ENCODE measurements around the gene PIH1D2. TPM values are rescaled to one million over a fixed set of nuclear protein-coding genes. Genes with fewer than 3 reads are reported as not detected.
"Not testable (repeated sequence)": the region's sequence is repeated elsewhere in the genome, so short reads cannot be mapped to it uniquely, and the experiment has no call there.

PIH1D2 gene
- total RNA-seq, 1 experiment from 2014 or later, result 1.7 TPM

DNA sequence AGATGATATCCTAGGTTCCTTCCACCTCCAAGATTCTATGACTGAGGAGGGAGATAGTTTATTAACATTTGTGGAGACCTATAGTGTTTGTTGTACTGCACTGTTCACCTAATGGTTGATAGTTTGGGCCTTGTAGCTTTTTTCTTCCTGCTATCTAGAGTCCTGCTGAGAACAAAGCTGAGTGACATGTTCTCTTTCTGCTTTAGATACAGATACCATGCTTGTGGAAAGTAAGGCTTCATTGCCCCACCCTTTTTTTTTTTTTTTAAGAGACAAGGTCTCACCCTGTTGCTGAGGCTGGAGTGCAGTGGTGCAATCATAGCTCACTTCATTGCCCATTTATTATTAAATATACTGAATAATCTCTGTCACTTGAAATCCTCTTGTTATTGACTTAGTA lies 36.3 kb downstream of the PIH1D2 start:
- Histone ChIP-seq H3K36me3 (ENCODE audit: low read depth, low read length) (peaks cover 56% of the 10 kb centered on the region), H3K27me3 (ENCODE audit: low read length) (no peaks in the 10 kb centered on the region), H3K9ac (ENCODE audit: low read length) (no peak overlapping the region), H3K4me2 (ENCODE audit: low read length) (no peak overlapping the region), H4K20me1 (ENCODE audit: low read length) (no peaks in the 10 kb centered on the region), H2AFZ (ENCODE audit: low read length) (no peak overlapping the region), H3K27ac (ENCODE audit: low read length) (no peak overlapping the region), H3K4me3 (ENCODE audit: low read length) (no peak overlapping the region), H3K9me3 (ENCODE audit: low read length) (no peaks in the 10 kb centered on the region), H3K9me2 (replicated peaks; ENCODE audit: low read length) (no peaks in the 10 kb centered on the region), H3K79me2 (ENCODE audit: low read length) (no peaks in the 10 kb centered on the region), H3F3A (ENCODE audit: low read length, unreplicated experiment) (peaks cover 6% of the 10 kb centered on the region), H3K4me1 (ENCODE audit: insufficient read depth, low read length) (peaks cover 7% of the 10 kb centered on the region)
- no TSS peak for BruUV-seq (replicated peaks)
- no peak for ATAC-seq
- ChIA-PET CTCF (no interaction called here), POLR2A (ENCODE audit: unreplicated experiment) (no interaction called here)
- no peak for DNase-seq
- TF ChIP-seq EZH2 (IDR thresholded peaks at IDR 0.05; ENCODE audit: low read length, unreplicated experiment) (no peak), EZH2phosphoT487 (IDR thresholded peaks at IDR 0.05; ENCODE audit: borderline replicate concordance, low read length) (no peak)
- TF ChIP-seq, protein P1, sequence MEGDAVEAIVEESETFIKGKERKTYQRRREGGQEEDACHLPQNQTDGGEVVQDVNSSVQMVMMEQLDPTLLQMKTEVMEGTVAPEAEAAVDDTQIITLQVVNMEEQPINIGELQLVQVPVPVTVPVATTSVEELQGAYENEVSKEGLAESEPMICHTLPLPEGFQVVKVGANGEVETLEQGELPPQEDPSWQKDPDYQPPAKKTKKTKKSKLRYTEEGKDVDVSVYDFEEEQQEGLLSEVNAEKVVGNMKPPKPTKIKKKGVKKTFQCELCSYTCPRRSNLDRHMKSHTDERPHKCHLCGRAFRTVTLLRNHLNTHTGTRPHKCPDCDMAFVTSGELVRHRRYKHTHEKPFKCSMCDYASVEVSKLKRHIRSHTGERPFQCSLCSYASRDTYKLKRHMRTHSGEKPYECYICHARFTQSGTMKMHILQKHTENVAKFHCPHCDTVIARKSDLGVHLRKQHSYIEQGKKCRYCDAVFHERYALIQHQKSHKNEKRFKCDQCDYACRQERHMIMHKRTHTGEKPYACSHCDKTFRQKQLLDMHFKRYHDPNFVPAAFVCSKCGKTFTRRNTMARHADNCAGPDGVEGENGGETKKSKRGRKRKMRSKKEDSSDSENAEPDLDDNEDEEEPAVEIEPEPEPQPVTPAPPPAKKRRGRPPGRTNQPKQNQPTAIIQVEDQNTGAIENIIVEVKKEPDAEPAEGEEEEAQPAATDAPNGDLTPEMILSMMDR (conservative IDR thresholded peaks at IDR 0.05; ENCODE audit: low read depth, low read length), result no peak
- intact Hi-C loops (cut with micrococcal nuclease), result no loop called here

DNA sequence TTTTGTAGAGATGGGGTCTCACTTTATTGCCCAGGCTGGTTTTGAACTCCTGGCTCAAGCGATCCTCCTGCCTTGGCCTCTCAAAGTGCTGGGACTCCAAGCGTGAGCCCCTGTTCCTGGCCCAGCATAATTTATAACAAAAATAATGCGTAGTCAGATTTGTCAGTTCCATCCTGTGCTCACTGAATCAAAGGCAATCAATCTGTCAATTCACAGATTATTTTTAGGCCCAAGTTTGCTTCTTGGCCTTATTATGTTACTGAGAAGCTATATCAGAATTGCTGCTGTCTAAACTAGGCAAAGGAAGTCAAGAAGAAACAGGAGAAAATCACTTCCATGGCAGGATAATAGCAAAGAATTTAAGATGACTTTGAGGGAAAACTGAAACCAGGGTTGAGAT lies 39.9 kb downstream of the PIH1D2 start:
- DNase-seq (no peak), ATAC-seq (no peak)
- TF ChIP-seq, protein P1 (conservative IDR thresholded peaks at IDR 0.05; ENCODE audit: low read depth, low read length), result no peak
- TF ChIP-seq EZH2phosphoT487 (IDR thresholded peaks at IDR 0.05; ENCODE audit: borderline replicate concordance, low read length) (no peak), EZH2 (IDR thresholded peaks at IDR 0.05; ENCODE audit: low read length, unreplicated experiment) (no peak)
- ChIA-PET POLR2A (ENCODE audit: unreplicated experiment) (no interaction called here), CTCF (no interaction called here)
- no peak overlapping the region for H3K4me2 ChIP-seq (ENCODE audit: low read length)
- intact Hi-C loops (cut with micrococcal nuclease), result no loop called here
- H3K9ac ChIP-seq (ENCODE audit: low read length), result no peak overlapping the region
- H3K4me3 ChIP-seq (ENCODE audit: low read length), result no peak overlapping the region
- no peak overlapping the region for H3K27ac ChIP-seq (ENCODE audit: low read length)
- peaks cover 4% of the 10 kb centered on the region; the same call in 1 of the 2 replicates for H3K79me2 ChIP-seq (ENCODE audit: low read length)
- H3K27me3 ChIP-seq (ENCODE audit: low read length), result no peaks in the 10 kb centered on the region
- no peaks in the 10 kb centered on the region for H3K9me2 ChIP-seq (replicated peaks; ENCODE audit: low read length)
- peaks cover 56% of the 10 kb centered on the region for H3K36me3 ChIP-seq (ENCODE audit: low read depth, low read length)
- no peak overlapping the region for H2AFZ ChIP-seq (ENCODE audit: low read length)
- H3K4me1 ChIP-seq (ENCODE audit: insufficient read depth, low read length), result no peaks in the 10 kb centered on the region
- H3F3A ChIP-seq (ENCODE audit: low read length, unreplicated experiment), result no peaks in the 10 kb centered on the region
- H4K20me1 ChIP-seq (ENCODE audit: low read length), result no peaks in the 10 kb centered on the region
- BruUV-seq (replicated peaks), result no TSS peak
- H3K9me3 ChIP-seq (ENCODE audit: low read length), result no peaks in the 10 kb centered on the region

DNA sequence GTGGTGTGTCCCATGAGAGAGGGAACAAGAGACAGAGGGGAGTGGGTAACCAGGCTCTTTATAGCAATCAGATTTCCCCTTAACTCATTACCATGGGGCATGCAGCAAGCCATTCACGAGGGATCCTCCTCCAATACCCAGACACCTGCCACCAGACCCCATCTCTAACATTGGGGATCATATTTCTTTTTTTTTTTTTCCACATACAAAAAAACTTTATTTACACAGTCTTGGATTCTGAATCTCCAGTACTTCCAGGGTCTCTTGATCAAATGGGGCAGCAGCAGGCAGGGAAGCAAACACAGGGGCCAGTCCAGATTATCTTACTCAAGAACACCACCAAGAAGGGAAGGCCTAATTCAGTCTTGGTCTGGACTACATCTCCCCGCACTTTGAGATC lies 44.4 kb downstream of the PIH1D2 start:
- Histone ChIP-seq H3F3A (ENCODE audit: low read length, unreplicated experiment) (no peaks in the 10 kb centered on the region), H3K4me2 (ENCODE audit: low read length) (no peak overlapping the region), H4K20me1 (ENCODE audit: low read length) (no peaks in the 10 kb centered on the region), H3K27ac (ENCODE audit: low read length) (no peak overlapping the region), H3K9me2 (replicated peaks; ENCODE audit: low read length) (no peaks in the 10 kb centered on the region), H3K36me3 (ENCODE audit: low read depth, low read length) (peaks cover 41% of the 10 kb centered on the region), H3K4me1 (ENCODE audit: insufficient read depth, low read length) (peaks cover 2% of the 10 kb centered on the region; the same call in 1 of the 2 replicates), H3K9ac (ENCODE audit: low read length) (no peak overlapping the region), H2AFZ (ENCODE audit: low read length) (no peak overlapping the region), H3K79me2 (ENCODE audit: low read length) (peaks cover 24% of the 10 kb centered on the region), H3K9me3 (ENCODE audit: low read length) (no peaks in the 10 kb centered on the region), H3K27me3 (ENCODE audit: low read length) (no peaks in the 10 kb centered on the region), H3K4me3 (ENCODE audit: low read length) (no peak overlapping the region)
- intact Hi-C loops (cut with micrococcal nuclease), result no loop called here
- CTCF ChIA-PET, result no interaction called here
- TF ChIP-seq, protein P1 (conservative IDR thresholded peaks at IDR 0.05; ENCODE audit: low read depth, low read length), result no peak
- no peak for TF ChIP-seq EZH2 (IDR thresholded peaks at IDR 0.05; ENCODE audit: low read length, unreplicated experiment)
- no peak for ATAC-seq
- no TSS peak for BruUV-seq (replicated peaks)
- no peak for DNase-seq
- POLR2A ChIA-PET (ENCODE audit: unreplicated experiment), result no interaction called here

DNA sequence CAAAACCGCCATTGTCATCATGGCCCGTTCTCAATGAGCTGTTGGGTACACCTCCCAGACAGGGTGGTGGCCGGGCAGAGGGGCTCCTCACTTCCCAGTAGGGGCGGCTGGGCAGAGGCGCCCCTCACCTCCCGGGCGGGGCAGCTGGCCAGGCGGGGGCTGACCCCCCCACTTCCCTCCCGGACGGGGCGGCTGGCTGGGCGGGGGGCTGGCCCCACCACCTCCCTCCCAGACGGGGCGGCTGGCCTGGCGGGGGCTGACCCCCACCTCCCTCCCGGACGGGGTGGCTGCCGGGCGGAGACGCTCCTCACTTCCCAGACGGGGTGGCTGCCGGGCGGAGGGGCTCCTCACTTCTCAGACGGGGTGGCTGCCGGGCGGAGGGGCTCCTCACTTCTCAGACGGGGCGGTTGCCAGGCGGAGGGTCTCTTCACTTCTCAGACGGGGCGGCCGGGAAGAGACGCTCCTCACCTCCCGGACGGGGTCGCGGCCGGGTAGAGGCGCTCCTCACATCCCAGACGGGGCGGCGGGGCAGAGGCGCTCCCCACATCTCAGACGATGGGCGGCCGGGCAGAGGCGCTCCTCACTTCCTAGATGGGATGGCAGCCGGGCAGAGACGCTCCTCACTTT lies 46.9 kb downstream of the PIH1D2 start:
- POLR2A ChIA-PET (ENCODE audit: unreplicated experiment); H3K9ac ChIP-seq (ENCODE audit: low read length); H2AFZ ChIP-seq (ENCODE audit: low read length); H4K20me1 ChIP-seq (ENCODE audit: low read length); CTCF ChIA-PET; DNase-seq; H3K4me1 ChIP-seq (ENCODE audit: insufficient read depth, low read length); H3K4me3 ChIP-seq (ENCODE audit: low read length); H3K4me2 ChIP-seq (ENCODE audit: low read length); H3K9me2 ChIP-seq (replicated peaks; ENCODE audit: low read length); BruUV-seq (replicated peaks); H3K9me3 ChIP-seq (ENCODE audit: low read length); H3F3A ChIP-seq (ENCODE audit: low read length, unreplicated experiment); H3K27me3 ChIP-seq (ENCODE audit: low read length); ATAC-seq; intact Hi-C loops (cut with micrococcal nuclease); H3K27ac ChIP-seq (ENCODE audit: low read length): not testable (repeated sequence)
- H3K79me2 ChIP-seq (ENCODE audit: low read length), result peaks cover 24% of the 10 kb centered on the region
- H3K36me3 ChIP-seq (ENCODE audit: low read depth, low read length), result peaks cover 26% of the 10 kb centered on the region
